HepG2 (cell line): ENCODE data around the gene BCL2L11. TPM values are rescaled to one million over a fixed set of nuclear protein-coding genes. Genes with fewer than 3 reads are reported as not detected.

ENCODE experiments used
- ARID2 ChIP-seq: sonication (generic); formaldehyde crosslinking; IDR thresholded peaks from 2 replicates; pipeline ENCODE4 v1.8.1; 2022; ENCODE audit warnings: mild to moderate bottlenecking, missing genetic modification reagents, borderline replicate concordance
- EZH2 ChIP-seq: conservative IDR thresholded peaks from 2 replicates; pipeline ENCODE4 v1.6.1; 2012; ENCODE audit warnings: mild to moderate bottlenecking, low read depth, low read length, moderate library complexity
- FLYWCH1 ChIP-seq: sonication (generic); formaldehyde crosslinking; IDR thresholded peaks from 2 replicates; pipeline ENCODE4 v1.8.1; 2023; ENCODE audit warnings: mild to moderate bottlenecking, missing genetic modification reagents
- GATA4 ChIP-seq: sonication (generic); IDR thresholded peaks from 2 replicates; pipeline ENCODE4 v1.6.1; 2016; ENCODE audit warnings: antibody characterized with exemption, low read depth, borderline replicate concordance
- HDAC6 ChIP-seq: fragments of 200-600 bp; sonication (generic); IDR thresholded peaks from 2 replicates; pipeline ENCODE4 v1.7.0; 2017; ENCODE audit warnings: mild to moderate bottlenecking, antibody characterized with exemption, low read length, low read depth
- HNRNPL ChIP-seq: fragments of 200-400 bp; formaldehyde crosslinking; IDR thresholded peaks from 2 replicates; pipeline ENCODE4 v1.6.1; 2017; ENCODE audit warnings: mild to moderate bottlenecking, low read depth, low read length
- KLF13 ChIP-seq: sonication (generic); formaldehyde crosslinking; IDR thresholded peaks from 2 replicates; pipeline ENCODE4 v1.4.0; 2020; ENCODE audit warnings: mild to moderate bottlenecking, missing genetic modification reagents
- NCOA5 ChIP-seq: sonication (generic); formaldehyde crosslinking; IDR thresholded peaks from 2 replicates; pipeline ENCODE4 v1.4.0; 2020; ENCODE audit warnings: missing genetic modification reagents
- RNF2 ChIP-seq: fragments of 450-650 bp; conservative IDR thresholded peaks from 2 replicates; pipeline ENCODE4 v1.6.1; 2016; ENCODE audit warnings: low read depth
- TBX3 ChIP-seq: fragments of 450-650 bp; IDR thresholded peaks from 2 replicates; pipeline ENCODE4 v1.6.1; 2017; ENCODE audit warnings: antibody characterized with exemption, mild to moderate bottlenecking, inconsistent platforms, borderline replicate concordance
- ZBTB14 ChIP-seq: sonication (generic); formaldehyde crosslinking; IDR thresholded peaks from 2 replicates; pipeline ENCODE4 v1.4.0; 2020; ENCODE audit warnings: missing genetic modification reagents
- ZNF256 ChIP-seq: sonication (generic); formaldehyde crosslinking; conservative IDR thresholded peaks from 2 replicates; pipeline ENCODE4 v1.4.0; 2020; ENCODE audit warnings: missing genetic modification reagents
- ZNF264 ChIP-seq: sonication (generic); formaldehyde crosslinking; IDR thresholded peaks from 2 replicates; pipeline ENCODE4 v1.4.0; 2020; ENCODE audit warnings: missing genetic modification reagents
- ZNF274 ChIP-seq: sonication (generic); formaldehyde crosslinking; IDR thresholded peaks from 2 replicates; pipeline ENCODE4 v1.5.1; 2020; ENCODE audit warnings: mild to moderate bottlenecking, missing genetic modification reagents
- ZNF282 ChIP-seq: fragments of 450-650 bp; IDR thresholded peaks from 2 replicates; pipeline ENCODE4 v1.6.1; 2018; ENCODE audit not compliant: partially characterized antibody
- ZNF44 ChIP-seq: sonication (generic); formaldehyde crosslinking; IDR thresholded peaks from 2 replicates; pipeline ENCODE4 v1.5.1; 2020; ENCODE audit warnings: mild to moderate bottlenecking, missing genetic modification reagents
- polyA plus RNA-seq, 8 experiments: library from polyadenylated mRNA; depleted of rRNA in 3 of 8; stranded (reverse) in 7 of 8; unstranded in 1 of 8; fragments of >200 nt; fragmentation: Illumina TruSeq in 4 of 8; extraction: Trizol in 4 of 8; gene quantifications; 2 replicates each; pipeline versions ENCODE4 v1.2.1 to v1.2.3, GENCODE V29; 2011 to 2016; ENCODE audit warnings: low read depth in 4 of 8, missing spikeins in 1 of 8, mixed read lengths in 1 of 8; ENCODE audit not compliant: insufficient read depth in 1 of 8
- total RNA-seq, 5 experiments: library from RNA; depleted of rRNA; stranded (reverse); fragments of >200 nt; fragmentation: Illumina TruSeq; extraction: Trizol; gene quantifications; 2 replicates each; pipeline ENCODE4 v1.2.3, GENCODE V29; 2016; ENCODE audit warnings: low read depth in 1 of 5
- TF ChIP-seq, protein P1 (sequence below): sonication (generic); formaldehyde crosslinking; IDR thresholded peaks from 2 replicates; pipeline ENCODE4 v1.4.0; 2020; ENCODE audit warnings: missing genetic modification reagents
- TF ChIP-seq, protein P2 (sequence below): sonication (generic); formaldehyde crosslinking; IDR thresholded peaks from 2 replicates; pipeline ENCODE4 v1.4.0; 2020; ENCODE audit warnings: low read depth, mild to moderate bottlenecking, missing genetic modification reagents
- TF ChIP-seq, protein P3 (sequence below): sonication (generic); formaldehyde crosslinking; IDR thresholded peaks from 2 replicates; pipeline ENCODE4 v1.4.0; 2020; ENCODE audit warnings: mild to moderate bottlenecking, missing genetic modification reagents
- TF ChIP-seq, protein P4 (sequence below): sonication (generic); formaldehyde crosslinking; IDR thresholded peaks from 2 replicates; pipeline ENCODE4 v1.4.0; 2020; ENCODE audit warnings: missing genetic modification reagents, borderline replicate concordance
- TF ChIP-seq, protein P5 (sequence below): sonication (generic); formaldehyde crosslinking; IDR thresholded peaks from 2 replicates; pipeline ENCODE4 v1.4.0; 2020; ENCODE audit warnings: missing genetic modification reagents, low read depth, mild to moderate bottlenecking, borderline replicate concordance

The BCL2L11 gene
- total and polyA plus RNA-seq, 2 of the 13 experiments (the other 11 are each of a cell fraction or from before 2014, with no cell fraction given) = 6.1 to 9.7 TPM

DNA sequence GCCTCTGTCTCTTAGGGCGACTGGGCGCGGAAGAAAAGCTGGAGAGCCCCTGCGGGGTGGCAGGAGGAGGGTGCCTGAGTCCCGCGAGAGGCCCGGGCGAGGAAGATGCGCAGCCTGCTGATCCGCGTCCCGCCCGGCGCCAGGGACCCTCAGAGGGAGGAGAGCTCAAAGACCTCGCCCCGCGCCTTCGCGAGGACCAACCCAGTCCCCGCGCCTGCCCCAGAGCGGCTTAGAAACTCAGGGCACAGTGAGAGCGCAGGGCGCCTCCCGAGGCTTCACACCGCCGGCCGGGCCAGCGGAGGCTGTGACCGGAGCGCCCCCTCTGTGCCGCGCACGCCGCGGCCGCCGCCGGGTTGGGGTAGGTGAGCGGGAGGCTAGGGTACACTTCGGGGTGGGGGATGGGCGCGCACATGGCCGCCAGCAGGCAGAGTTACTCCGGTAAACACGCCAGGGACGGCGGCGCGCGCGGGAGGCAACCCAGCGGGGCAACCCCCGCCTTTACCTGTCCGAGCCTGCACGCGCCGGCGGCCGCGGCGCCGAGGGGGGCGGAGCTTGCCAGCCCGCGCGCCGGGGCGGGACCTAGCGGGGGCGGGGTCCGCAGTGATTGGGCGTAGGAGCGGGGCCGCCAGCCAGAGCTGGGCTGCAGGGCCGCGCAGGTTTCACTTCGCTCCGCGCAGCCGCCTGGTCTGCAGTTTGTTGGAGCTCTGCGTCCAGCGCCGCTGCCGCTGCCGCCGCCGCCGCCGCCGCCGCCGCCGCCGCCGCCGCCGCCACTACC lies at the start of gene BCL2L11 (continued):
- TF ChIP-seq ZNF274 = peak; percentile 97
- TF ChIP-seq TBX3 = peak; percentile 50
- TF ChIP-seq, protein P1, sequence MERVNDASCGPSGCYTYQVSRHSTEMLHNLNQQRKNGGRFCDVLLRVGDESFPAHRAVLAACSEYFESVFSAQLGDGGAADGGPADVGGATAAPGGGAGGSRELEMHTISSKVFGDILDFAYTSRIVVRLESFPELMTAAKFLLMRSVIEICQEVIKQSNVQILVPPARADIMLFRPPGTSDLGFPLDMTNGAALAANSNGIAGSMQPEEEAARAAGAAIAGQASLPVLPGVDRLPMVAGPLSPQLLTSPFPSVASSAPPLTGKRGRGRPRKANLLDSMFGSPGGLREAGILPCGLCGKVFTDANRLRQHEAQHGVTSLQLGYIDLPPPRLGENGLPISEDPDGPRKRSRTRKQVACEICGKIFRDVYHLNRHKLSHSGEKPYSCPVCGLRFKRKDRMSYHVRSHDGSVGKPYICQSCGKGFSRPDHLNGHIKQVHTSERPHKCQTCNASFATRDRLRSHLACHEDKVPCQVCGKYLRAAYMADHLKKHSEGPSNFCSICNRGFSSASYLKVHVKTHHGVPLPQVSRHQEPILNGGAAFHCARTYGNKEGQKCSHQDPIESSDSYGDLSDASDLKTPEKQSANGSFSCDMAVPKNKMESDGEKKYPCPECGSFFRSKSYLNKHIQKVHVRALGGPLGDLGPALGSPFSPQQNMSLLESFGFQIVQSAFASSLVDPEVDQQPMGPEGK = peak; percentile 80
- no peak; the same call in 1 of the 2 replicates for TF ChIP-seq HNRNPL
- TF ChIP-seq ARID2 (CRISPR knock-in tag) = peak; percentile 96
- peak; percentile 27; the same call in 1 of the 2 replicates for TF ChIP-seq FLYWCH1 (CRISPR knock-in tag)
- no peak; the same call in none of the 2 replicates for TF ChIP-seq ZNF264 (CRISPR knock-in tag)
- no peak for TF ChIP-seq KLF13 (CRISPR knock-in tag)
- TF ChIP-seq, protein P2, sequence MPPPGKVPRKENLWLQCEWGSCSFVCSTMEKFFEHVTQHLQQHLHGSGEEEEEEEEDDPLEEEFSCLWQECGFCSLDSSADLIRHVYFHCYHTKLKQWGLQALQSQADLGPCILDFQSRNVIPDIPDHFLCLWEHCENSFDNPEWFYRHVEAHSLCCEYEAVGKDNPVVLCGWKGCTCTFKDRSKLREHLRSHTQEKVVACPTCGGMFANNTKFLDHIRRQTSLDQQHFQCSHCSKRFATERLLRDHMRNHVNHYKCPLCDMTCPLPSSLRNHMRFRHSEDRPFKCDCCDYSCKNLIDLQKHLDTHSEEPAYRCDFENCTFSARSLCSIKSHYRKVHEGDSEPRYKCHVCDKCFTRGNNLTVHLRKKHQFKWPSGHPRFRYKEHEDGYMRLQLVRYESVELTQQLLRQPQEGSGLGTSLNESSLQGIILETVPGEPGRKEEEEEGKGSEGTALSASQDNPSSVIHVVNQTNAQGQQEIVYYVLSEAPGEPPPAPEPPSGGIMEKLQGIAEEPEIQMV = peak; percentile 83
- peak; percentile 70 for TF ChIP-seq GATA4
- TF ChIP-seq, protein P3, sequence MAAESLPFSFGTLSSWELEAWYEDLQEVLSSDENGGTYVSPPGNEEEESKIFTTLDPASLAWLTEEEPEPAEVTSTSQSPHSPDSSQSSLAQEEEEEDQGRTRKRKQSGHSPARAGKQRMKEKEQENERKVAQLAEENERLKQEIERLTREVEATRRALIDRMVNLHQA (CRISPR knock-in tag) = no peak
- TF ChIP-seq, protein P4, sequence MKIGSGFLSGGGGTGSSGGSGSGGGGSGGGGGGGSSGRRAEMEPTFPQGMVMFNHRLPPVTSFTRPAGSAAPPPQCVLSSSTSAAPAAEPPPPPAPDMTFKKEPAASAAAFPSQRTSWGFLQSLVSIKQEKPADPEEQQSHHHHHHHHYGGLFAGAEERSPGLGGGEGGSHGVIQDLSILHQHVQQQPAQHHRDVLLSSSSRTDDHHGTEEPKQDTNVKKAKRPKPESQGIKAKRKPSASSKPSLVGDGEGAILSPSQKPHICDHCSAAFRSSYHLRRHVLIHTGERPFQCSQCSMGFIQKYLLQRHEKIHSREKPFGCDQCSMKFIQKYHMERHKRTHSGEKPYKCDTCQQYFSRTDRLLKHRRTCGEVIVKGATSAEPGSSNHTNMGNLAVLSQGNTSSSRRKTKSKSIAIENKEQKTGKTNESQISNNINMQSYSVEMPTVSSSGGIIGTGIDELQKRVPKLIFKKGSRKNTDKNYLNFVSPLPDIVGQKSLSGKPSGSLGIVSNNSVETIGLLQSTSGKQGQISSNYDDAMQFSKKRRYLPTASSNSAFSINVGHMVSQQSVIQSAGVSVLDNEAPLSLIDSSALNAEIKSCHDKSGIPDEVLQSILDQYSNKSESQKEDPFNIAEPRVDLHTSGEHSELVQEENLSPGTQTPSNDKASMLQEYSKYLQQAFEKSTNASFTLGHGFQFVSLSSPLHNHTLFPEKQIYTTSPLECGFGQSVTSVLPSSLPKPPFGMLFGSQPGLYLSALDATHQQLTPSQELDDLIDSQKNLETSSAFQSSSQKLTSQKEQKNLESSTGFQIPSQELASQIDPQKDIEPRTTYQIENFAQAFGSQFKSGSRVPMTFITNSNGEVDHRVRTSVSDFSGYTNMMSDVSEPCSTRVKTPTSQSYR = peak; percentile 100
- TF ChIP-seq ZNF44 (CRISPR knock-in tag) = 0 out of 2 replicates have a peak, but pooled peaks have one; percentile 67
- no peak for TF ChIP-seq HDAC6
- no peak for TF ChIP-seq EZH2
- TF ChIP-seq, protein P5, sequence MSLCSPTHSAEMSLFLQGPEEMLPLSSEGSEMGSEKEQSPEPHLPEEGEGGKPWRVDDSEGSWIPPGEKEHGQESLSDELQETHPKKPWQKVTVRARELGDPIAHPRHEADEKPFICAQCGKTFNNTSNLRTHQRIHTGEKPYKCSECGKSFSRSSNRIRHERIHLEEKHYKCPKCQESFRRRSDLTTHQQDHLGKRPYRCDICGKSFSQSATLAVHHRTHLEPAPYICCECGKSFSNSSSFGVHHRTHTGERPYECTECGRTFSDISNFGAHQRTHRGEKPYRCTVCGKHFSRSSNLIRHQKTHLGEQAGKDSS (CRISPR knock-in tag) = peak; percentile 94
- TF ChIP-seq NCOA5 (CRISPR knock-in tag) = no peak
- no peak for TF ChIP-seq ZNF282
- TF ChIP-seq ZNF256 (CRISPR knock-in tag) = peak; percentile 92
- TF ChIP-seq ZBTB14 (CRISPR knock-in tag) = peak; percentile 96
- TF ChIP-seq RNF2 = peak; percentile 93
